ENCODE results near the gene ZDHHC11B. TPM values are rescaled to one million over a fixed set of nuclear protein-coding genes. Genes with fewer than 3 reads are reported as not detected.
A peak's percentile ranks its signal among the peaks of the same experiment; 100 is the strongest.
"Not testable (repeated sequence)": the region's sequence is repeated elsewhere in the genome, so short reads cannot be mapped to it uniquely, and the experiment has no call there.

Gene ZDHHC11B
- total and polyA plus RNA-seq, 12 donors = 4.7 to 46.6 (median 10.3) TPM

DNA sequence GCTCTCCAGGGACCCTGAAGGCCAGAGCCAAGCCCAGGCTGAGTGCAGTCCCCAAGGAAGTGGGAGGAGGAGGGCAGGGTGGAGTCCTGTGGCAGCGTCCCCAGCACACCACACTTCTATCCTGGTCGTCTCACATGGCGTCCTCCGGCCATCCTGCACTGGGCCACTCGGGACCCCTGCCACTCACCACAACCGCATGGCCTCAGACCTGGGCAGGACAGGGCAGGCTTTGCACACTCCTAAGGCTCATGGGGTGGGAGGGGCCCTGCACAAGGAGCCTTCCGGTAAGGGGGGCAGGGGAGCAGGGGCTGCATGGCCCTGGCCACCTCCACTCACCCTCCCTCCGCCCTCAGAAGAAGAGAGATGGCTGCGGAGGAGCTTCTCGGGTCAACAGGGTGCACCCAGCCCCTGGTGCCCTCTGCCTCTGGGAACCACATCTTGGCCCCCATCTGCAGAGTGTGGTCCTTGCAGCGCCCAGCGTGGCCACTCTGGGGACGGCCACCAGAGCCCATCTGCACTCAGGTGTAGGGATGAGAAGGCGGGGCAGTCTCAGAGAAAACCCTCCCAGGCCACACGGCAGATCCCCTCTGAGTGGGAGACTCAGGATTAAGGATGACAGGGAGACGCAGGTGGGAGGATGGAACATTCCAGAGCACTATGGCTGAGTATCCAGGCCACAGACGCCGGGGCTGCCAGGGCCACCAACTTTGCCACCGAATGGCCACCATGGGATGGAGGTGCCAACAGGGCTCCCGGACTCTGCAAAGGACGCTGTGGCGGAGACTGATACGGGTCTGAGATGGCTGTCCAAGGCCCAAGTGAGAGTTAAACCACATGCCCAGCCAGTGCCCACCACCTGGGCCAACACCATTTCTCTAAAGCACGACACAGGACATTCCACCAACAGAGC is 99.0 kb downstream of the ZDHHC11B start:
- no peaks in the 10 kb centered on the region for H3K27me3 ChIP-seq
- DNase-seq (no peak), ATAC-seq (no peak)
- H3K36me3 ChIP-seq = no peaks in the 10 kb centered on the region
- peaks cover 0 to 18% (median 0%) of the 10 kb centered on the region in 9 donors for H3K4me1 ChIP-seq
- 87 to 91% methylated on average over 24 of the region's 24 CpGs for WGBS, 2 donors
- H3K9me3 ChIP-seq = no peaks in the 10 kb centered on the region
- TF ChIP-seq, protein P1, sequence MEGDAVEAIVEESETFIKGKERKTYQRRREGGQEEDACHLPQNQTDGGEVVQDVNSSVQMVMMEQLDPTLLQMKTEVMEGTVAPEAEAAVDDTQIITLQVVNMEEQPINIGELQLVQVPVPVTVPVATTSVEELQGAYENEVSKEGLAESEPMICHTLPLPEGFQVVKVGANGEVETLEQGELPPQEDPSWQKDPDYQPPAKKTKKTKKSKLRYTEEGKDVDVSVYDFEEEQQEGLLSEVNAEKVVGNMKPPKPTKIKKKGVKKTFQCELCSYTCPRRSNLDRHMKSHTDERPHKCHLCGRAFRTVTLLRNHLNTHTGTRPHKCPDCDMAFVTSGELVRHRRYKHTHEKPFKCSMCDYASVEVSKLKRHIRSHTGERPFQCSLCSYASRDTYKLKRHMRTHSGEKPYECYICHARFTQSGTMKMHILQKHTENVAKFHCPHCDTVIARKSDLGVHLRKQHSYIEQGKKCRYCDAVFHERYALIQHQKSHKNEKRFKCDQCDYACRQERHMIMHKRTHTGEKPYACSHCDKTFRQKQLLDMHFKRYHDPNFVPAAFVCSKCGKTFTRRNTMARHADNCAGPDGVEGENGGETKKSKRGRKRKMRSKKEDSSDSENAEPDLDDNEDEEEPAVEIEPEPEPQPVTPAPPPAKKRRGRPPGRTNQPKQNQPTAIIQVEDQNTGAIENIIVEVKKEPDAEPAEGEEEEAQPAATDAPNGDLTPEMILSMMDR (IDR thresholded peaks at IDR 0.05) = no peak
- intact Hi-C loops (cut with DNase I) = loop anchor here in 1 of 10 donors (10.0 kb wide), 1 partner anchor 89 kb away; no protein-coding TSS in a partner anchor
- no peak overlapping the region for H3K4me3 ChIP-seq
- no peak overlapping the region for H3K27ac ChIP-seq

DNA sequence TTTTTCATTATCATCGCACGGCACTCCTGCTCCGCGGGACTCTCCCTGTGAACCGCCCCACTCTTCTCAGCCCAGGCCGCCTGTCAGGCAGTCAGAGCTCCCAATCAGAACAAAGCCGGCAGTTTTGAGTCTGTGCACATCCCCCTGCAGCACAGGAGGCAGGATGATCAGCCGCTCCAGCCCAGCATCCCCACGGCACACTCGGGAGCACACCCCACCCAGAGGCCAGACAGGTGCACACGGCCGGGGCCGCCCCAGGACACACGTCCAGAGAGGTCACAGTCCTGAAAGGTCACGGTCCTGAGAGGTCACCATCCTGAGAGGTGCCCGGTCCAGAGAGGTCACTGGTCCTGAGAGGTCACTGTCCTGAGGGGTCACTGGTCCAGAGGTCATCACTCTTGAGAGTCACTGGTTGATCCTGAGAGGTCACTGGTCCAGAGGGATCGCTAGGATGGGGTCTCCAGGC is 99.7 kb downstream of the ZDHHC11B start:
- DNase-seq (no peak), ATAC-seq (no peak)
- intact Hi-C loops (cut with DNase I) = loop anchor here in 5 of 10 donors (5.0 to 10.0 kb wide), 3 partner anchors 88 to 93 kb away; no protein-coding TSS in a partner anchor
- H3K4me3 ChIP-seq = no peak overlapping the region
- no peaks in the 10 kb centered on the region for H3K27me3 ChIP-seq
- H3K9me3 ChIP-seq = no peaks in the 10 kb centered on the region
- TF ChIP-seq, protein P1 (IDR thresholded peaks at IDR 0.05) = no peak
- WGBS, 2 donors = 83 to 85% methylated on average over 17 of the region's 17 CpGs
- no peak overlapping the region for H3K27ac ChIP-seq
- H3K4me1 ChIP-seq = peaks cover 0 to 18% (median 0%) of the 10 kb centered on the region in 9 donors
- H3K36me3 ChIP-seq = no peaks in the 10 kb centered on the region

DNA sequence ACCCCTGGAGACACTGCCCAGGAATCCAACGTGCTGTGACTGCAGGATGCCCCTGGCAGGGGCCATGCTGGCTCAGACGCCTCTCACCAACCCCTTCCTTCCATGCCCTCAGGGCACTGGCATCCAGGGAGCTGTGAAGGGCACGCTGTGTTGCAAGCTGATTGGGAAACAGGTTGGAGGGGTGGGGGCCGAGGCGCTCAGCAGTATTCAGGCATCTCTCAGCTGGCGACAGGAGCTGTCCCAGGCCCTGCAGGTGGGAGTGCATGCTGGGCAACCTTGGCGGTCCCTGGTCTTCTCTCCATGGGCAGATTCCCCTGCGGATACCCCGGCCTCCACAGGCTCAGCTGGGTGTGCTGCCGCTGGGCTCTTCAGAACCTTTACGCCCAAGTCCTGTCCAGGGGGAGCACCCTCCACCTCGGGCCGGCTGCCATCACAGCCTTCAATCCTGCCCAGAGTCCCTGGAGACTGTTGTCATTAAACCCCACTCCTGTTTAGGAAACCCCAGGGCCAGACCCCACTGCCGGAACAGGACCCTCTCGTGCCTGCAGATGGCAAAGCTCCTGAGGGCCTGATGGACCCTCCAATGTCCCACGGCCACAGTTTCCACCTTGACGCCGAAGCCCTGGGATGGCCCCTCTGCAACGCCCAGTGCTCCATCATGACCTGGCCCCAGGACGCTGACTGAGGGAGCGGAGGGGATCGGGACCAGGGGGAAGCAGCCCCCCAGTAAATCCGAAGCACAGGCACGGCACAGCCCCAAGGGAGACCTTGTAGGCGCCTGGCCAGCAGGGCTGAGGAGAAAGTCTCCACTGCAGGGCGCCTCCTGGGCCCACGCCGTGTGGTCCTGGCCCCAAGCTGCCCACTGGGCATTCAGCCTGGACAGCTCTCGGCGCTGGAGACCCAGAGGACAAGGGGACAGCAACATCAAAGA is 100.7 kb downstream of the ZDHHC11B start:
- Histone ChIP-seq H3K9me3 (no peaks in the 10 kb centered on the region), H3K4me3 (no peak overlapping the region), H3K4me1 (peaks cover 0 to 18% (median 0%) of the 10 kb centered on the region in 9 donors), H3K27ac (peak overlapping the region in 1 of 10 donors; percentile 40), H3K27me3 (no peaks in the 10 kb centered on the region), H3K36me3 (no peaks in the 10 kb centered on the region)
- DNase-seq = no peak
- 76 to 81% methylated on average over 30 of the region's 30 CpGs for WGBS, 2 donors
- intact Hi-C loops (cut with DNase I) = loop anchor here in 6 of 10 donors (2.0 to 10.0 kb wide), 4 partner anchors 88 to 93 kb away; no protein-coding TSS in a partner anchor
- ATAC-seq = peak in 5 of 8 donors; percentile 23 to 83 (median 75)
- TF ChIP-seq, protein P1 (IDR thresholded peaks at IDR 0.05) = no peak

DNA sequence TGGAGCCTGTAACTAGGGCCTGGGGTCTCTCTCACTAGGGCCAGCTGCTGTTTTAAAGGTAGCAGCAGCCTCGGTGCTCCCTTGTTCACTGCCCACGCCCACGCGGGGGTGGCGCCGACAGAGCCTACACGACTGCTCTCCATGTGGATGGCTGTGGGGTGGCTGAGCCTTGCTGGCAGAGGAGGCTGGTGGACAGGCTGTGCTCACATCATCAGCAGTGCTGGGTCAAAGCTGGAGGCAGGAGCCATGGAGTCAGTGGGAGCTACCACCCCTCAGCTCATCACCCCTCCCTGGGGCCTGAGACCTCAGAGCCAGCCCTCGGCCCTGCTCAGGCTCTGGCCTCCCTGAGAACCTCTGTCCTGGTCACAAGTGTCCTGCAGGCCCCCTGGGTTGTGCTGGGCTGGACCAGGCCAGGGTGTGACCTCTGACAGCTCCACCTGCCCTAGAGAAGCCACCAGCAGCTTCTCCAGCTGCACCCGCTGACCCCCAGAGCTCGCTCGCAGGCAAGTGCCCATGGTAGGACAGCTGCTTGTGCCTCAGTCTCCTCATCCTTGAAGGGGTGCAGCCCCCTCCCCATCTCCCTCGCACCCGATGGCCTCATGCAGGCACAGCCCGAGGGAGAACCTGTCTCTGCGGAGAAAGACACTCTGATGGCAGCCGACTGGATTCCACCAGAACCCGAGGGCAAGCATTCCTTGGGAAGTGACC is 101.7 kb downstream of the ZDHHC11B start:
- H3K36me3 ChIP-seq, ATAC-seq, H3K4me3 ChIP-seq, H3K9me3 ChIP-seq, H3K27me3 ChIP-seq, DNase-seq: not testable (repeated sequence)
- peaks cover 0 to 18% (median 0%) of the 10 kb centered on the region in 9 donors for H3K4me1 ChIP-seq
- peak overlapping the region in 2 of 10 donors; percentile 45 to 49 for H3K27ac ChIP-seq
- 81% methylated on average over 17 of the region's 17 CpGs for WGBS, 2 donors
- intact Hi-C loops (cut with DNase I) = loop anchor here in 6 of 10 donors (2.0 to 10.0 kb wide), 4 partner anchors 89 to 94 kb away; no protein-coding TSS in a partner anchor

DNA sequence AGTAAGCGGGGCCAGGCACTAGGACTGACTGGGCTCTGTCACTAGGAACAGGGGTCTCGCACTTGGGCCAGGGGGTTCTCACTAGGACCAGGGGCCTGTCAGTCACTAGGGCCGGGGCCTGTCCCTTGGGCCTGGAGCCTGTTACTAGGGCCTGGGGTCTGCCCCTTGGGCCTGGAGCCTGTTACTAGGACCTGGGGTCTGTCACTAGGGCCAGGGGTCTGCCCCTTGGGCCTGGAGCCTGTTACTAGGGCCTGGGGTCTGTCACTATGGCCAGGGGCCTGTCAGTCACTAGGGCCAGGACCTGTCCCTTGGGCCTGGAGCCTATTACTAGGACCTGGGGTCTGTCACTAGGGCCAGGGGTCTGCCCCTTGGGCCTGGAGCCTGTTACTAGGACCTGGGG is 102.3 kb downstream of the ZDHHC11B start:
- not testable (repeated sequence) for ATAC-seq, H3K36me3 ChIP-seq, H3K4me3 ChIP-seq, DNase-seq, H3K27me3 ChIP-seq, H3K27ac ChIP-seq, H3K9me3 ChIP-seq
- intact Hi-C loops (cut with DNase I) = loop anchor here in 6 of 10 donors (2.0 to 10.0 kb wide), 4 partner anchors 90 to 95 kb away; no protein-coding TSS in a partner anchor
- 96 to 100% methylated on average over 1 to 3 of the region's 3 CpGs for whole genome bisulfite sequencing, 2 donors
- H3K4me1 ChIP-seq = peaks cover 0 to 18% (median 0%) of the 10 kb centered on the region in 9 donors

DNA sequence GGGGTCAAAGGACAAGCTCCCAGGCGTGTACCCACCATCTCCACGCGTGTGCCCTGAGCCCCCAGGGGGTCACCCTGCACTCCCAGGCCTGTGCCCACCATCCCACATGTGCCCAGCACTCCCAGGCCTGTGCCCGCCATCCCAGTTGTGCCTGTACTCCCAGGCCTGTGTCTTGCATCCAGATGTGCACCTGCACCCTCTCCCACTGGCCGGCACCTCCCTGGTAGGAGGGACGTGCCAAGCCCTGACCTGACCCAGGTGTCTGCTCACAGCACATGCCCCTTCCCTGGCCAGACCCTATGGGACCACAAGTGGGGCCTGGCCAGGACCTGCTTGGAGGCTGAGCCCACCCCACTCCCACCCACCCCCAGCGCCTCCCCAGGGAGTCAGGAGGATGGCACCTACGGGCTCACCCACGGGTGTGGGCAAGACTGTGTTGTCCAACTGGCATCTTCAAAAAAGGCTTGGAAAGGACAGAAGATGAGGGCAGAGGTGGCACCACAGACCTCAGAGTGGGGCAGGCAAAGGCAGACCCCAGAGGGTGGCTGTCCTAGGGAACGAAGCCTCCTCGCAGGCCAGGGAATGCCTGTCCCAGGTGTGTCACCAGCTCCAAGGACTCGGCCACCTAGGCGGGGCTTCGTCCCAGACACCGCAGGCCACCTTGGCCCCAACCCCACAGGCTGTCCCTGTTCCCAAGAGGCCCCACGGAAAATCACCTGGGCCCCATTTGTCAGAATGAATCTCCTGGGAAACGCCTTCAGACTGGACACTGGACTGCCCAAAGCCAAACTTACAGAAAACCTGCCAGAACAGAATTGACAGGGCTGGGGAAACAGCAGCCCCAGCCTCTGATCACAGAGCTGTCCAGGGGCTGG is 103.0 kb downstream of the ZDHHC11B start:
- not testable (repeated sequence) for H3K27me3 ChIP-seq, H3K9me3 ChIP-seq, H3K36me3 ChIP-seq, ATAC-seq, H3K4me3 ChIP-seq, DNase-seq, H3K27ac ChIP-seq
- WGBS, 2 donors = 92 to 93% methylated on average over 17 of the region's 17 CpGs
- peaks cover 0 to 18% (median 0%) of the 10 kb centered on the region in 9 donors for H3K4me1 ChIP-seq
- intact Hi-C loops (cut with DNase I) = loop anchor here in 6 of 10 donors (2.0 to 10.0 kb wide), 4 partner anchors 91 to 96 kb away; no protein-coding TSS in a partner anchor

Data from heart right ventricle (tissue), 16 donors.